Urothelium cell line (cell line): ENCODE data around the gene TGM4.
A peak's percentile ranks its signal among the peaks of the same experiment; 100 is the strongest.

ENCODE experiments used
- DNase-seq: peaks from one replicate; pipeline ENCODE4 v3.0.0; 2011; ENCODE audit warnings: low spot score, mixed read lengths
- FAIRE-seq: peaks from 2 replicates; lab custom pipeline; 2011; peaks lifted over from hg19 to GRCh38; lab: Jason Lieb, UNC

Gene TGM4

DNA sequence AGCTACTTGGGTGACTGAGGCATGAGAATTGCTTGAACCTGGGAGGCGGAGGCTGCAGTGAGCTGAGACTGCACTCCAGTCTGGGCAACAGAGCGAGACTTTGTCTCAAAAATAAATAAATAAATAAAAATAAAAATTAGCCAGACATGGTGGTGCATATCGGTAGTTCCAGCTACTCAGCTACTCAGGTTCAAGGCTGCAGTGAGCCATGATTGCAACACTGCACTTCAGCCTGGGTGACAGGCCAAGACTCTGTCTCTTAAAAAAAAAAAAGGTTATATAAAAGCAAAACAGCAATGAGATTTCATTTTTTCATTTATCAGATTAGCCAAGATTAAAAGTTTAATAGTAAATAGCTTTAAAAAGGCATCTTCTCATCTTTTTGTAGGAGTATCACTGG, 2.9 kb downstream of the TGM4 start:
- DNase-seq (no peak), FAIRE-seq (no peak)

GRCh38 chr3:44880284-44880683, 5.9 kb downstream of the TGM4 start:
- DNase-seq (no peak), FAIRE-seq (no peak)

GRCh38 chr3:44883213-44883955, 9.0 kb downstream of the TGM4 start:
- no peak for DNase-seq
- FAIRE-seq: no peak

GRCh38 chr3:44883999-44884431, 9.6 kb downstream of the TGM4 start:
- peak; percentile 71 for FAIRE-seq
- peak; percentile 86 for DNase-seq

DNA sequence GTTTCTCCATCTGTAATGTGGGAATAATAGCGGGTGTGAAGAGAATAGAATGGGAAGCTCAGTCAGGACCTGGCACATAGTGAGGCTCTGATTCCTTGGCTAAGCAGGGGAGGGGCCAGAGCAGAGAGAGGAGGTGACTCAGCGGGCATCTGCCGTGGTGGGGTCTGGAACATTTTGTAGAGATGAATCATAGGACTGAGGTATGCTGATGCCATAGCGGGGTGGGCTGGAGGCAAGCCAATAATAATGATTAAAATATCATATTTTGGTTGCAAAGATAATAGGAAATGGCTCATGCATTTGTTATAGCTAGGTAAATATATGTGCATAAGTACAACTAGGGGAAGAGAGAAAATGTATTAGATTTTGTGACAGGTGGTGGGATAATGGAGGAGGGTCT, 11.2 kb downstream of the TGM4 start:
- FAIRE-seq: peak; percentile 66

GRCh38 chr3:44886561-44886960, 12.2 kb downstream of the TGM4 start:
- FAIRE-seq (peak; percentile 81), DNase-seq (peak; percentile 42)

More for the DNA sequence above, 11.2 kb downstream of the TGM4 start:
- peak; percentile 94 for DNase-seq

- FAIRE-seq (peak; percentile 53), DNase-seq (no peak)
These were observed 12.7 kb downstream of the TGM4 start for GRCh38 chr3:44887101-44887500.

DNA sequence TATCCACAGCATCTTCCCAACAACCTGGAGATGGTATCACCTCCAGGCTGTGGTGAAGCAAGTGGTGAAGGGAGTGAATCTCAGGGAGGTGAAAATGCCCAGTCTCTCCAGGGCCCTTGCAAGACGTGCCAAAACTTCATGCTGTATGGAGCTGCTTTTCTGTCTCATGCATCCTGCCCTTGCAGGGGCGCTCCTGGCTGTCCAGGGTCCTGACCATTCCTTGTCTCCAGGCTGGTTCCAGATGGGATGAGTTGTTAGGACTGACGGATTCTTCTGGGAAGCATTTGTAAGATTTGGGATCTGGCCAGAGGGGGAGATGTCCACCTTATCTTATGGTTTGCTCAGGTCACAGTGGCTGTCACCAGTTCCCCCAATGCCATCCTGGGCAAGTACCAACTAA, 15.8 kb downstream of the TGM4 start:
- DNase-seq: no peak
- FAIRE-seq: no peak

DNA sequence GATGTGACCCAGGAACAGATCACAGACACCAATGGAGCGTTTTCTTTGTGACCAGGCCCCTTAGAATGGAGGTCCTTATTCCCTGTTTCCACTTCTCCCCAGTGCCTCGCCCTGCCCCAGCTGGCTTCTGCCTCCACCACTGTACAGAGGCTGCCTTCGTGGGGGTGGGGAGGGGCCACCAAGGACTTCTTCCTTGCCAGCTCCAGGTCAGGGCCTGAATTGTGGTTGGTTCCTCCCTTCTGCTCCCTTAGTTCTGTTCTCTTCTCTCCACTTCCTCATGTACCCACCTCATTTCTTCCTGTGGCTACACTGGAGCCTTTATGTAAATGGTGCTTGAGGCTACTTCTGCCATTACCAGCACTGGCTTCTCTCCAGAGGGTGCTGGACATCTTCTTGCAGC, 16.4 kb downstream of the TGM4 start:
- DNase-seq (no peak), FAIRE-seq (no peak)

DNA sequence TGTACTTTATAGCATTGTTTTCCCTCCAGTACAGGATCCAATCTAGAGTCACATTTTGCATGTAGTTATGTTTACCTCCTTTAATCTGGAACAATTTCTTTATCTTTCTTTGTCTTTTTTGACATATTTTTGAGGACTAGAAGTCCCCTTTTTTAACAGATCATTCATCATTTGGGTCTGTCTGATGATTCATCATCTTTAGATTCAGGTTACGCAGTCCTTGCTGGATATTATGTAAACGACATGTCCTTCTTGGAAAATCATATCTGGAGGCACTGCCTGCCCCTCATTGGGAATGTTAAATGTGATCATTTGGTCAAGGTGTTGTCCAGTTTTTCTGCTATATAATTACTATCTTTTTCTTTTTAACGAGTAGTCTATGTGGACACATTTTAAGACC, 18.3 kb downstream of the TGM4 start:
- DNase-seq (no peak), FAIRE-seq (no peak)

DNA sequence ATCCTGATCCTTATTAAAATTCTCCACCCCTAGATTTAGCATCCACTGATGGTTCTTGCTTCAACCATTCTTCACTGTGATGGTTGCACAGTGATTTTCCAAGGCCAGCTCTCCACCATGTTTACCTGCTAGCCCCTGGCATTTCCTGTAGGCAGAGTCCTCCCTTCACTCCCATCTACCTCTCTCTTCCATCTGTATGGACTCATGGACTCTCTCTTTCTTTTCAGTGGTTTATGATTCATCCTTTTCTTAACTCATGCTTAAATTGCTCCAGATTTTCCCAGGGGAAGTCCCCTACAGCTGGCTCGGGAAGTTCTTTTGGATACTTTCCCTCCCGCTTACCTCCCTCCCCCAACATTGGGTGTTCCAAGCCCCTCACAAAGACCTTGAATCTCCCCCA, 18.7 kb downstream of the TGM4 start:
- no peak for FAIRE-seq
- DNase-seq: peak; percentile 66

DNA sequence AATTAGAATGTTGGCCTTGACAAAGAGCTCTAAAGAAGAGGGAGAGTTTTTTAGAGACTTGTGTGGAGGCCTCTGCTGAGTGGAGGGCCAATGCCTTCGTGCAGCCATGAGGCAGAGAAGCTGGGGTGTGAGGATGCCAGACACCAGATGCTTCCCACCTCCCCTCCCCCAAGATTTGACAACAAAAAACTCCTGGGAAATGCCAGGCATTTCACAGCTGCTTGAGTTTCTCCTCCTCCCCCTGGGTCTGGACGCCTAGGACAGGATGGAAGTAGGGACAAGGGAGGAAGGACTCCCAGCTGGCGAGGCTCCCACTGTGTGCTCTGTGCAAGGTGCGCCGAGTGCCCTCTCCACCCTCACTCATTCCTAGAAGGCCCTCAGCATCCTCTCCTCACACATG, 20.1 kb downstream of the TGM4 start:
- FAIRE-seq (no peak), DNase-seq (peak; percentile 41)

DNA sequence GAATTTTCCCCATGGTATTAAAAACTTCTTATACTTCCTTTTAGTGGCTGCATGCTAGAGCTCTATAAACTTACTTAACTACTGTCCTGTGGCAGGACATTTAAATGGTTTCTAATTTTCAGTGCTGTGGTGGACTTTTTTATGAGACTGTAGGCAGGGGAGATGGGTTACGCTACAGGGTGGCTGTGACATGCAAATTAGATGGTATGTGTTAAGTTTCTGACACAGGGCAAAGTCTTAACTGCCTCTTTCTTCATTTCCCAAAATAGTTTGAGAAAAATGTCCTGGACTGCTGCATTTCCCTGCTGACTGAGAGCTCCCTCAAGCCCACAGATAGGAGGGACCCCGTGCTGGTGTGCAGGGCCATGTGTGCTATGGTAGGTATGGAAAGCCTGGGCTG, 22.0 kb downstream of the TGM4 start:
- no peak for FAIRE-seq

GRCh38 chr3:44899683-44900367, 25.4 kb downstream of the TGM4 start:
- DNase-seq (no peak), FAIRE-seq (no peak)

More for the DNA sequence above, 22.0 kb downstream of the TGM4 start:
- DNase-seq: no peak

GRCh38 chr3:44902628-44903027, 28.2 kb downstream of the TGM4 start:
- FAIRE-seq (no peak), DNase-seq (no peak)

- FAIRE-seq (no peak), DNase-seq (no peak)
These were observed 28.9 kb downstream of the TGM4 start for GRCh38 chr3:44903314-44903713.

DNA sequence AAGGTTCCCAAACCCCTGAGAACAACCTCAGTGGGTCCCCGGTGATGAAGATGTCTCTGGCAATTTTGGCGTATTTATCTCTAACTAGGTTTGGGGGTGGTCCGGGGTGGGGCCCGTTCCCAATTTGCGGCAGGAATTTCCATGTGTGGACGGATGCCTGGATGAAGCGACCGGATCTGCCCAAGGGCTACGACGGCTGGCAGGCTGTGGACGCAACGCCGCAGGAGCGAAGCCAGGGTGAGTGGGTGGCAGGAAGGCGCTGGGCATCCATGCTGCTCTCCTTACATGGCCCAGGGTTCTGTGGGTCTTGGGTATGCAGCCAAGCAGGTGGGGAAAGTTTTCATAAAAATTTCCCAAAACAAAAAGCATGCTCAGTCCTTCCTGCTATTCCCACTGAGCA, 29.3 kb downstream of the TGM4 start:
- no peak for FAIRE-seq

GRCh38 chr3:44905446-44906157, 31.2 kb downstream of the TGM4 start:
- FAIRE-seq (no peak), DNase-seq (no peak)

More for the DNA sequence above, 29.3 kb downstream of the TGM4 start:
- DNase-seq: no peak

GRCh38 chr3:44906997-44907396, 32.6 kb downstream of the TGM4 start:
- DNase-seq: peak; percentile 26
- no peak for FAIRE-seq

GRCh38 chr3:44907612-44908011, 33.2 kb downstream of the TGM4 start:
- DNase-seq (no peak), FAIRE-seq (no peak)

DNA sequence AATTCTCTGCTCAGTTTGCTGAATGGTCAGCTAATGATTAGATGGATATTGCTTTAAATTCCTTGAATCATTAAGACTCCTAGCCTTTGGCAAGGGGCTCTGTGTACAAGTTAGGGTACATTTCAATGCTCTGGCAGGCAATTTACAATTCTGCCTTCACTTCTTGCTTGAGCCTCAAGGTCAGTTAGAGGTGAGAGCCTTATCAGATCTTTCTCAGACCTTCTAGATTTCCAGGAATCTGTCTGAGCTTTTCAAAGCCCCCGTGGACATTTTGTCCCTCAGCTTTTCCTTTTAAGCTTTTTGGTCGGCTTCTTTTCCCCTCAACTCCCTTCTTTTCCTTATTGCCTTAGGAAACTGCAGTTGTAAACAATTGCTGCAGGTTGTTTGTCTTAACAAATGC, 34.7 kb downstream of the TGM4 start:
- no peak for FAIRE-seq
- DNase-seq: no peak

DNA sequence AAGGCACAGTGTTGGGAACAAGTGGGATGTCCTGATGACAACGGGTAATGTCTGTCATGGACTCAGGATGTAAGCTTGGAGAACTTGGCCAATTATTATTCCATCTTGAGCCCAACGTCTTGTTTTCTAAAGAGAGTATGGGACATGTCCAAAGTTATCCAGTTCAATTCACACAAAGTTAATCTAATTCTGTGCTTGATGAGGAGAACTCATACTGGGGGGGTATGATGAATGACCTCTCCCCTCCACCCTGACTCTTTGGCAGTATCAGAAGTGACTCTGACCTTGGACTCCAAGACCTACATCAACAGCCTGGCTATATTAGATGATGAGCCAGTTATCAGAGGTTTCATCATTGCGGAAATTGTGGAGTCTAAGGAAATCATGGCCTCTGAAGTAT, 36.3 kb downstream of the TGM4 start:
- no peak for DNase-seq
- FAIRE-seq: no peak
